HEK293 (cell line): Measurements from ENCODE around the gene ZFAND3.

Experiments
- BCL11B ChIP-seq: fragments of 450-650 bp; formaldehyde crosslinking; IDR thresholded peaks from 2 replicates; pipeline ENCODE4 v1.5.1; 2016; ENCODE audit warnings: low read depth, missing biosample characterization, missing genetic modification characterization
- CTCF ChIP-seq: fragments of 450-650 bp; formaldehyde crosslinking; IDR thresholded peaks from 2 replicates; pipeline ENCODE4 v1.5.1; 2016; ENCODE audit warnings: missing biosample characterization, missing genetic modification characterization
- KLF1 ChIP-seq: fragments of 450-650 bp; formaldehyde crosslinking; IDR thresholded peaks from 2 replicates; pipeline ENCODE4 v1.5.1; 2016; ENCODE audit warnings: missing biosample characterization, missing genetic modification characterization
- PBX3 ChIP-seq: sonication (generic); formaldehyde crosslinking; IDR thresholded peaks from 2 replicates; pipeline ENCODE4 v1.8.1; 2022; ENCODE audit warnings: mild to moderate bottlenecking, moderate library complexity, missing genetic modification reagents
- ZBTB11 ChIP-seq: fragments of 450-650 bp; formaldehyde crosslinking; conservative IDR thresholded peaks from 2 replicates; pipeline ENCODE4 v1.5.1; 2016; ENCODE audit warnings: low read depth, missing biosample characterization, missing genetic modification characterization
- ZBTB44 ChIP-seq: fragments of 450-650 bp; IDR thresholded peaks from 2 replicates; pipeline ENCODE4 v1.5.1; 2018; ENCODE audit warnings: missing biosample characterization, mild to moderate bottlenecking, missing genetic modification characterization
- ZBTB7A ChIP-seq: fragments of 450-650 bp; formaldehyde crosslinking; IDR thresholded peaks from 2 replicates; pipeline ENCODE4 v1.5.1; 2016; ENCODE audit warnings: low read depth, missing biosample characterization, missing genetic modification characterization
- ZNF239 ChIP-seq: fragments of 450-650 bp; formaldehyde crosslinking; IDR thresholded peaks from 2 replicates; pipeline ENCODE4 v1.5.1; 2016; ENCODE audit warnings: missing biosample characterization, missing genetic modification characterization
- ZNF26 ChIP-seq: fragments of 450-650 bp; formaldehyde crosslinking; IDR thresholded peaks from 2 replicates; pipeline ENCODE4 v1.5.1; 2016; ENCODE audit warnings: missing biosample characterization, missing genetic modification characterization

GRCh38 chr6:38067263-38067980 is 247.9 kb downstream of the ZFAND3 start:
- no peak for TF ChIP-seq BCL11B (tag by site-specific recombination)
- TF ChIP-seq ZNF239 (tag by site-specific recombination) = no peak
- no peak for TF ChIP-seq CTCF (tag by site-specific recombination)
- TF ChIP-seq PBX3 (CRISPR knock-in tag) = no peak
- no peak for TF ChIP-seq KLF1 (tag by site-specific recombination)
- no peak for TF ChIP-seq ZBTB7A
- TF ChIP-seq ZNF26 = no peak
- TF ChIP-seq ZBTB44 = no peak
- TF ChIP-seq ZBTB11 (tag by site-specific recombination) = no peak
